GM19239 (cell line): ENCODE data around the gene SFRP2.

ENCODE experiments used
- DNase-seq: peaks from one replicate; pipeline ENCODE4 v3.0.0; 2011; ENCODE audit warnings: low spot score; ENCODE audit not compliant: insufficient read length
- FAIRE-seq: peaks from 2 replicates; lab custom pipeline; 2011; peaks lifted over from hg19 to GRCh38; lab: Jason Lieb, UNC

SFRP2 gene

DNA sequence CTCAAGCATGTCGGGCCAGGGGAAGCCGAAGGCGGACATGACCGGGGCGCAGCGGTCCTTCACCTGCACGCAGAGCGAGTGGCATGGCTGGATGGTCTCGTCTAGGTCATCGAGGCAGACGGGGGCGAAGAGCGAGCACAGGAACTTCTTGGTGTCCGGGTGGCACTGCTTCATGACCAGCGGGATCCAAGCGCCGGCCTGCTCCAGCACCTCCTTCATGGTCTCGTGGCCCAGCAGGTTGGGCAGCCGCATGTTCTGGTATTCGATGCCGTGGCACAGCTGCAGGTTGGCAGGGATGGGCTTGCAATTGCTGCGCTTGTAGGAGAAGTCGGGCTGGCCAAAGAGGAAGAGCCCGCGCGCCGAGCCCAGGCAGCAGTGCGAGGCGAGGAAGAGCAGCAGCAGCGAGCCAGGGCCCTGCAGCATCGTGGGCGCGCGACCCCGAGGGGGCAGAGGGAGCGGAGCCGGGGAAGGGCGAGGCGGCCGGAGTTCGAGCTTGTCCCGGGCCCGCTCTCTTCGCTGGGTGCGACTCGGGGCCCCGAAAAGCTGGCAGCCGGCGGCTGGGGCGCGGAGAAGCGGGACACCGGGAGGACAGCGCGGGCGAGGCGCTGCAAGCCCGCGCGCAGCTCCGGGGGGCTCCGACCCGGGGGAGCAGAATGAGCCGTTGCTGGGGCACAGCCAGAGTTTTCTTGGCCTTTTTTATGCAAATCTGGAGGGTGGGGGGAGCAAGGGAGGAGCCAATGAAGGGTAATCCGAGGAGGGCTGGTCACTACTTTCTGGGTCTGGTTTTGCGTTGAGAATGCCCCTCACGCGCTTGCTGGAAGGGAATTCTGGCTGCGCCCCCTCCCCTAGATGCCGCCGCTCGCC lies at the start of gene SFRP2:
Gene SFRP2, minus strand, starts transcription at position 671 of the 864 bp plus-strand sequence. Its CDS starts 248 bp downstream, at position 423.
- DNase-seq (no peak), FAIRE-seq (no peak)

DNA sequence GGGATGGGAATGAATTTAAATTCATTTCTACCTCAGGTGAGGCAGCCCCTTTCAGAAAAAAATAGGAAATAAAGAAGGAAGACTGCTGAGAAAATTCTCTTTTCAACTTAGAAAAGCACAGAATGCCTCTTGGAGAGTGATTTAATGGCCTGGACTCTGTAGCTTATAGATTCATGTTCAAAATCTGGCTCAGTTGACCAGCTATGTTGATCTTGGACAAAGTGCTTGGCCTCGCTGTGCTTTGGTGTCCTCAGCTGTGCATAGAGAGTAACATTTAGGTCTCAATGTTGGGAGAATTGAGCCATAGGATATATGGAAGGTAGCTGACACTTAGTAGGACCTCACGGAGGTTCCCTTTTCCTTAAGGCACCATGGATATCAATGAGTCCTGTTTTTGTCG lies 49.7 kb upstream of the SFRP2 start:
- FAIRE-seq, result no peak

GRCh38 chr4:153834901-153835300 lies 46.0 kb upstream of the SFRP2 start:
- DNase-seq (no peak), FAIRE-seq (no peak)

More for the DNA sequence above, 49.7 kb upstream of the SFRP2 start:
- no peak for DNase-seq

- no peak for FAIRE-seq
- no peak for DNase-seq
Measured at GRCh38 chr4:153832720-153833287, 43.9 kb upstream of the SFRP2 start.

- FAIRE-seq (no peak), DNase-seq (no peak)
Measured at GRCh38 chr4:153832054-153832453, 43.2 kb upstream of the SFRP2 start.

DNA sequence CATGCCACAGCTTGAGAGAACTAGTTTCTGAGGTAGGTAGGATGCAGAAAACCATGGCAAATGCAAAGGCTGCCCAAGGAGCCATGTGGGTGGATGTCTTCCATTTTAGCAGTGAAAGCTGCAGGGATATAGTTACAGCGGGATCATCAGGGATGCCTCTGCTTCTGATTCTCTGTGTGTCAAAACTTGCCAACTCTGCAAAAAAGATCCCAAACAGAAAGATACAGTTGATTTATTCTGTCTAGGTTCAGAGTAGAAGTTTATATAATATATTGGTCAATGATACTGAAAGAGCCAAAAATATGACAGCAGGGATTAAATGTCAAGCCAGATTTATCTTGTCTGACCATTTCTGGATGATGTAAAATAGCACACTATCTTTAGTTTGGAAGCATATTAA lies 42.4 kb upstream of the SFRP2 start:
- no peak for FAIRE-seq
- DNase-seq, result no peak

DNA sequence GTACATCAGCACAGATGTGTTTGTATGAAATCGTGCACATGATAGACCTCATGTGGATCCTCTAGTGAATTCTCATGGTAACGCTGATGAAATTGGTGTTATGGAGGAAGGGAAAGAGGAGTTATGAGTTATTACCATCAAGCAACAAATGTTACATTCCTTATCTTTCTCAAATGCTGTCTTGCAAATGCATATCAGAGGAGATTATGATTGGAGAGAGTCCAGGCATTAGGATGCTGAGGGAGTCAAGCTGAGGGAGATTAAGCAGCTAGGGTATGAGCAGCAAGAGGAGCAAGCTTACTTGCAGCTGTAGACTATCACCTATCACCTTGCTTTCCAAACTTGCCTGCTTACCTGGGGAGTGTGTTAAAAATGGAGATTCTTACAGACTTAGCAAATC lies 36.8 kb upstream of the SFRP2 start:
- FAIRE-seq, result no peak

GRCh38 chr4:153825126-153825525 lies 36.2 kb upstream of the SFRP2 start:
- FAIRE-seq, result no peak

More for the DNA sequence above, 36.8 kb upstream of the SFRP2 start:
- DNase-seq, result no peak

DNA sequence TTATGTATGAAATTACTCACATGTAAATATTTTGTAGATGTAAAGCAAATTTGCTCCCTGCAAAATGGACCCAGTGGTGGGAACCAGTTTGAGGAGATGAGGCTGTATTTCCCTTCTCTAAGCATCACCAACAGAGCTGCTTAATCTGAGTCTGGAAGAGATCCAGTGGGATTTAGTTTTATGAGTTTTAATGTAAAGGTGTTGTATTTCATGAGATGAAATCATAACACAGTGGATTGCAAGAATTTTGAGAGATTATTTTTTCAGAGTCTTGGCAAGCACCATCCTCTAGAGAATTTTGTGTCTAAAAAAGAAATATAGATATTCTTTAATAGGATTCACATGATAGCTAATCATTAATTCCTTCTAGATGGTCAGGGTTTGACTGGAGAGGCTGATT lies 35.6 kb upstream of the SFRP2 start:
- DNase-seq (no peak), FAIRE-seq (no peak)

More at GRCh38 chr4:153825126-153825525, 36.2 kb upstream of the SFRP2 start:
- DNase-seq, result no peak

DNA sequence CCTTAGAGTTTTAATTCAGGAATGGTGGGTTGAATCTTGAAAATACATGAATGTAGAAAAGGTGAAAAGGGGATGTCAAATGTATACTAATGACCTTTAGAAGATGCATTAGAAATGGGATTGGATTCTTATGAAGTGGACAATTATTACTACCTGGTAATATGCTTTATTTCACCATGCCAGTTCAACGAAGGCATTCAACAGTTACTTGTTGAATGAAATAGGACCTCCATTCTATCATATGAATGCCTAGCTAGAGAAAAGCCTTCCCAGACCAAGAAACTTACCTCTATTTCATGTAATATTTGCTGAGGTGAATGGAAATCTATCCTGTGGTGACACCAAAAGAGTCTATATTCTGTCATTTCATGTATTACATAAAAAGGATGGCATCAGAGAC lies 34.6 kb upstream of the SFRP2 start:
- FAIRE-seq (no peak), DNase-seq (no peak)

DNA sequence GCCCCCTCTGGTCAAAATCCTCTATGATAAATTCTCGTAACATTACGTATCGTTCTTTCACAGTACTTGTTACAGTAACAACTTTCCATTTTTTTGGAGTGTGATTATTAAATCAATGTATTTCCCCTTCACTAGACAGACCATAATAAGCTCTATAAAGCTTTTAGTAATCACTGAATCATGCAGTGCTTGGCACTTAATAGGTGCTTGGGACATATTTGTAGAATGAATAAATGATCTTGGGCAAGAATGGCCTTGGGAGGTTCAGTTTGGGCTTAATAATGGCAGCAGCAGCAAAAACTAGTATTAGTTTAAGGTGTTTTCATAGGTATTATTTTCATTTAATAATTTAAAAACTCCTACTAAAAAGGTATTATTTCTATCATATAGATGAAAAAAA lies 33.4 kb upstream of the SFRP2 start:
- no peak for DNase-seq
- no peak for FAIRE-seq

GRCh38 chr4:153817466-153817865 lies 28.6 kb upstream of the SFRP2 start:
- no peak for FAIRE-seq

DNA sequence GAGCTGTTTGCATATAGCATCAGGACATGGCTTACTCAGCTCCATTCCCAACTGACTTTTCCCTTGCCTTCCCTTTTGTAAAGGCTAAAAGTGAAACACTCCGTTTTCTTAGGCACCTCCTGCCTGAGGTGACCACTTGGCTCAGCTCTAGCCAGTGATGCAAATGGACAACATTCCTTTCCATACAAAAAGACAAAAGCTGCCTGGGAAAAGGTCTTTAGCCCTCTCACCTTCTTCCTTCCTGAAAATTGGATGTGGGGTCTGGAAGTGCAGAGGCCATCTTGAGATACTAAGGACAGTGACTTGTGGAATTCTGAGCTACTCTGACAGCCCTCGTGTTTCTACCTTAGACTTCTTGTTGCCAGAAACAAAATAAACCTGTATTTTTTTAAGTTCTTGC lies 27.7 kb upstream of the SFRP2 start:
- no peak for FAIRE-seq
- DNase-seq, result no peak

More at GRCh38 chr4:153817466-153817865, 28.6 kb upstream of the SFRP2 start:
- no peak for DNase-seq

DNA sequence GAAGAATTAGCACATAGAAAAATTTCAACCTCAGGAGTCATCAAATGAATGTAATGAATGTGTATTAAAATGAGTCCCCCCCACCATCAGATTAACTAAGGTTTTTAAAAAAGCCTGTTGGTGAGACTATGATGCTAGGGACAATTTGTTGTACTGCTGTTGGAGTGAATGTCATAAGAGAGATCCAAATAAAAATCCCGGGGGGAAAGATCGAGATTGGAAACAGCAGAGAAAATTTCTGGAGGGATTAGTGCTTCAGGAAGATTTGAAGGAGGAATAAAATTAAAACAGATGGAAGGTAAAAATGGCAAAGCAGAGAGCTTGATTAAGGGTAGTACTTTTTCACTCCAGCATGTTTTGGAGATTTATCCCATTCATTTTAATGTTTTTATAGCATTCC lies 25.9 kb upstream of the SFRP2 start:
- no peak for DNase-seq
- FAIRE-seq, result no peak

- DNase-seq (no peak), FAIRE-seq (no peak)
Measured at GRCh38 chr4:153809916-153810810, 21.3 kb upstream of the SFRP2 start.

DNA sequence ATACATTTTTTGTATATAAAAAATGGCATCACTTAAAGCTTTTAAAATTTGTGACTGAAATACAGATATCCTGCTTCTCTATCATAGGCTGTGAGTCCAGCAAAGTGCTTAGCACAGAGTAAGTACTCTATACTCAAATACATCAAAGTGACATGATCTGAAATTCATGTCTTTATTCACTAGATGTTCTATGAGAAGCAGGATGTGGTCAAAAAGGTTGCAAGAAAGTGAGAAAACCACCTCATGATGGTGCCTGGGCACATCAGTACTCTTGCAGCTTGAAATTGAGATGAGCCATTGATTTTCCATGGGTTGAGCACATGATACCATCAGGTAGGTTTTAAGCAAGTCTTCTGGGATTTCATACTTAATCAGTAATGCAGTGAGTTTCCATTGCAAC lies 20.4 kb upstream of the SFRP2 start:
- DNase-seq (no peak), FAIRE-seq (peak; percentile 21)

DNA sequence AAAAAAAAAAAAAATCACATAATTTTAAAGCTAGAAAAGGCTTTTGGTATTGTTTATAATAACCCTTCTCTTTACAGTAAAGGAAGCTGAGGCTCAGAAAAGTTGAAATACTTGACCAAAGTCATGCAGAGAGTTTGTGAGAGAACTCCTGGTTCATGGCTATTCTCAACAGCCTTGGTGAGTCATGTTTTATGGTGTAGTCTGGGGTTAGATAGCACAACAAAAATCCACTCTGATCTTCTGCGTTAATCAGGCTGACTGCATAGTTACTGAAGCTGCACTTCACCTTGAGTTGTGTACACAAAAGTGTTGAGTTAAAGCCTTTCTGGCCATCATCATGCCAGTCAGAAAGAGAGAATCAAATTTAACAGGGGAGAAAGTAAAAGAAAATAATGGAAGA lies 19.3 kb upstream of the SFRP2 start:
- DNase-seq (no peak), FAIRE-seq (no peak)

DNA sequence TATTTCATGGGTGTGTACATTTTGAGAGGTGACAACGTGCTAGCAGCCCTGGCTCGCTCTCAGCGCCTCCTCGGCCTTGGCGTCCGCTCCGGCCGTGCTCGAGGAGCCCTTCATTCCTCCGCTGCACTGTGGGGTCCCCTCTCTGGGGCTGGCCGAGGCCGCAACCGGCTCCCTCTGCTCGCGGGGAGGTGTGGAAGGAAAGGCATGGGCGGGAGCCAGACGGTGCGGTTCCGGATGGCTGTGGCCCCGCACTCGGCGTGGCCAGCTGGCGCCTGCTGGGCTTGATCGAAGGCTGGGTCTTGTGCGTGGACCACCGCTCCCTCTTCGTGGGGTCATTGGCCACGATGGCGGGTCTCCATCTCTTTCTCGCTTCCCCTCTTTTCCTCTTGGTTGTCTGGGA lies 17.2 kb upstream of the SFRP2 start:
- FAIRE-seq, result no peak

GRCh38 chr4:153804722-153805121 lies 15.8 kb upstream of the SFRP2 start:
- FAIRE-seq, result no peak
- DNase-seq, result no peak

More for the DNA sequence above, 17.2 kb upstream of the SFRP2 start:
- DNase-seq, result no peak

- no peak for DNase-seq
- no peak for FAIRE-seq
Measured at GRCh38 chr4:153799694-153800074, 10.8 kb upstream of the SFRP2 start.
